Measurements from ENCODE around the gene C1QTNF5. TPM values are rescaled to one million over a fixed set of nuclear protein-coding genes. Genes with fewer than 3 reads are reported as not detected.
A peak's percentile ranks its signal among the peaks of the same experiment; 100 is the strongest.

C1QTNF5 gene
- total RNA-seq, 1 experiment from 2014 or later: 0.33 TPM

- Mint-ChIP-seq H3K27me3 (ENCODE audit: low read depth) (peaks cover 57% of the 10 kb centered on the region), H3K9me3 (no peaks in the 10 kb centered on the region; a peak in 1 of 5 replicates), H3K27ac (no peak overlapping the region), H3K4me1 (peaks cover 43 to 63% of the 10 kb centered on the region in 2 experiments), H3K36me3 (ENCODE audit: insufficient read depth in 1 of 3, low read depth in 3 of 3) (peaks cover 11 to 18% (median 15%) of the 10 kb centered on the region in 3 experiments), H3K4me3 (peak overlapping the region; percentile 38 to 99)
- no peak overlapping the region for H4K5ac ChIP-seq (ENCODE audit: insufficient read length, low read depth, low read length)
- no peak overlapping the region for H3K56ac ChIP-seq (ENCODE audit: insufficient read length, low read depth, low read length)
- H3K79me2 ChIP-seq (ENCODE audit: insufficient read depth, low read length): peaks cover 13% of the 10 kb centered on the region; the same call in 1 of the 2 replicates
- no peak overlapping the region for H2AK5ac ChIP-seq (ENCODE audit: insufficient read length, low read length)
- no CpG with 5 or more reads among the region's 86 CpGs for WGBS (ENCODE audit: extremely low coverage, insufficient read length, low lambda C conversion rate)
- H2BK12ac ChIP-seq (ENCODE audit: insufficient read length, low read depth, low read length): no peak overlapping the region
- H4K8ac ChIP-seq (replicated peaks; ENCODE audit: insufficient read length, low read depth, low read length): no peak overlapping the region
- H3K4ac ChIP-seq (ENCODE audit: low read depth, low read length): no peak overlapping the region
- H2BK20ac ChIP-seq (ENCODE audit: low read depth, low read length, poor library complexity, severe bottlenecking): no peak overlapping the region
- H3K9ac ChIP-seq (ENCODE audit: extremely low read depth, insufficient read length, low read length): no peak overlapping the region
- peak overlapping the region; percentile 56 for H3K4me2 ChIP-seq (ENCODE audit: insufficient read depth, insufficient read length, low read length)
- H2AFZ ChIP-seq (ENCODE audit: low read length): no peak overlapping the region
- no peaks in the 10 kb centered on the region for H3K9me3 ChIP-seq (ENCODE audit: control insufficient read depth, low read depth, low read length)
- no peak overlapping the region for H2BK15ac ChIP-seq (ENCODE audit: low read depth, low read length)
- H3K27me3 ChIP-seq (ENCODE audit: insufficient read depth, low read length): peaks cover 16% of the 10 kb centered on the region
- H3K4me1 ChIP-seq (ENCODE audit: insufficient read depth, low read length): no peaks in the 10 kb centered on the region; the same call in 1 of the 2 replicates
- no peak overlapping the region for H3K27ac ChIP-seq (ENCODE audit: insufficient read length, low read depth, low read length)
- H3T11ph ChIP-seq (ENCODE audit: low read length): no peak overlapping the region
- H2BK5ac ChIP-seq (ENCODE audit: insufficient read length, low read length): no peak overlapping the region
- peak overlapping the region; percentile 6 for H3K18ac ChIP-seq (ENCODE audit: insufficient read length, low read depth, low read length)
- no peak overlapping the region for H4K91ac ChIP-seq (ENCODE audit: insufficient read length, low read depth, low read length)
- no peaks in the 10 kb centered on the region for H4K20me1 ChIP-seq (ENCODE audit: control insufficient read depth, insufficient read depth, insufficient read length)
- peaks cover 9% of the 10 kb centered on the region for H3K79me1 ChIP-seq (ENCODE audit: insufficient read depth, low read depth, low read length, poor library complexity, severe bottlenecking)
- H3K23ac ChIP-seq (ENCODE audit: insufficient read length, low read depth, low read length): no peak overlapping the region
- no peak overlapping the region for H2BK120ac ChIP-seq (ENCODE audit: low read depth, low read length, poor library complexity, severe bottlenecking)
- peak; percentile 99 for TF ChIP-seq CTCF (conservative IDR thresholded peaks at IDR 0.05)
- peak overlapping the region; percentile 50; the same call in 1 of the 2 replicates for H3K14ac ChIP-seq (ENCODE audit: insufficient read depth, low read length)
- peaks cover 26% of the 10 kb centered on the region for H3K23me2 ChIP-seq (ENCODE audit: insufficient read length, low read depth, low read length, poor library complexity, severe bottlenecking)
- peak; percentile 83 for DNase-seq
Measured at GRCh38 chr11:119339589-119340334, 921 bp downstream of the C1QTNF5 start.

All from H9 (cell line).